H1 (cell line): ENCODE data around the gene ALG2.

Experiments used
- CBX8 ChIP-seq: fragments of 300-800, 300-1000 bp; sonication (generic); IDR thresholded peaks from 2 replicates; pipeline ENCODE4 v1.7.1; 2016; ENCODE audit warnings: low read depth, low read length, borderline replicate concordance
- CREB1 ChIP-seq: IDR thresholded peaks from 2 replicates; pipeline ENCODE4 v1.6.1; 2012; ENCODE audit warnings: inconsistent platforms
- CTCF ChIP-seq, 3 experiments: IDR thresholded peaks; 1 replicate in 2 of 3; 2 replicates in 1 of 3; pipeline versions ENCODE4 v1.5.1 to v1.6.1; 2011; ENCODE audit warnings: low read length in 3 of 3, mild to moderate bottlenecking in 3 of 3, inconsistent platforms in 2 of 3, low read depth in 1 of 3, moderate library complexity in 1 of 3; ENCODE audit not compliant: insufficient read depth in 1 of 3; ENCODE audit errors: control extremely low read depth in 1 of 3
- EP300 ChIP-seq, 2 experiments: IDR thresholded peaks; 1 replicate in 1 of 2; 2 replicates in 1 of 2; pipeline ENCODE4 v1.6.1; 2011 to 2012; ENCODE audit warnings: low read depth in 2 of 2, low read length in 2 of 2, mild to moderate bottlenecking in 2 of 2, borderline replicate concordance in 1 of 2, inconsistent platforms in 1 of 2, moderate library complexity in 1 of 2
- EZH2 ChIP-seq: fragments of 200-600 bp; sonication (generic); IDR thresholded peaks from 2 replicates; pipeline ENCODE4 v1.7.1; 2012; ENCODE audit warnings: low read depth, mild to moderate bottlenecking, moderate library complexity, low read length, inconsistent platforms; ENCODE audit not compliant: severe bottlenecking
- HDAC2 ChIP-seq, 2 experiments: fragments of 300-600 bp in 1 of 2; sonication (generic) in 1 of 2; IDR thresholded peaks; 2 replicates each; pipeline ENCODE4 v1.6.1; 2011 to 2012; ENCODE audit warnings: low read depth in 2 of 2, low read length in 2 of 2, mild to moderate bottlenecking in 2 of 2, moderate library complexity in 2 of 2, borderline replicate concordance in 1 of 2, inconsistent platforms in 1 of 2
- JUND ChIP-seq: IDR thresholded peaks from 2 replicates; pipeline ENCODE4 v1.6.1; 2011; ENCODE audit warnings: mild to moderate bottlenecking, improper control_type of control experiment, low read length
- POLR2A ChIP-seq, 2 experiments: IDR thresholded peaks; 1 replicate in 1 of 2; 2 replicates in 1 of 2; pipeline ENCODE4 v1.6.1; 2011; ENCODE audit warnings: low read depth in 2 of 2, low read length in 2 of 2, mild to moderate bottlenecking in 2 of 2; ENCODE audit errors: control extremely low read depth in 1 of 2
- RAD21 ChIP-seq, 2 experiments: IDR thresholded peaks in 1 of 2; conservative IDR thresholded peaks in 1 of 2; 2 replicates each; pipeline ENCODE4 v1.6.1; 2011; ENCODE audit warnings: low read depth in 2 of 2, low read length in 2 of 2, improper control_type of control experiment in 1 of 2, inconsistent platforms in 1 of 2, mild to moderate bottlenecking in 1 of 2, moderate library complexity in 1 of 2
- SUZ12 ChIP-seq: fragments of 200-600 bp; sonication (generic); IDR thresholded peaks from 2 replicates; pipeline ENCODE4 v1.6.1; 2012; ENCODE audit warnings: mild to moderate bottlenecking, inconsistent platforms, low read length, moderate library complexity, mixed read lengths
- TF ChIP-seq, protein P1 (sequence below): IDR thresholded peaks from 2 replicates; pipeline ENCODE4 v1.6.1; 2012; ENCODE audit warnings: inconsistent platforms

DNA sequence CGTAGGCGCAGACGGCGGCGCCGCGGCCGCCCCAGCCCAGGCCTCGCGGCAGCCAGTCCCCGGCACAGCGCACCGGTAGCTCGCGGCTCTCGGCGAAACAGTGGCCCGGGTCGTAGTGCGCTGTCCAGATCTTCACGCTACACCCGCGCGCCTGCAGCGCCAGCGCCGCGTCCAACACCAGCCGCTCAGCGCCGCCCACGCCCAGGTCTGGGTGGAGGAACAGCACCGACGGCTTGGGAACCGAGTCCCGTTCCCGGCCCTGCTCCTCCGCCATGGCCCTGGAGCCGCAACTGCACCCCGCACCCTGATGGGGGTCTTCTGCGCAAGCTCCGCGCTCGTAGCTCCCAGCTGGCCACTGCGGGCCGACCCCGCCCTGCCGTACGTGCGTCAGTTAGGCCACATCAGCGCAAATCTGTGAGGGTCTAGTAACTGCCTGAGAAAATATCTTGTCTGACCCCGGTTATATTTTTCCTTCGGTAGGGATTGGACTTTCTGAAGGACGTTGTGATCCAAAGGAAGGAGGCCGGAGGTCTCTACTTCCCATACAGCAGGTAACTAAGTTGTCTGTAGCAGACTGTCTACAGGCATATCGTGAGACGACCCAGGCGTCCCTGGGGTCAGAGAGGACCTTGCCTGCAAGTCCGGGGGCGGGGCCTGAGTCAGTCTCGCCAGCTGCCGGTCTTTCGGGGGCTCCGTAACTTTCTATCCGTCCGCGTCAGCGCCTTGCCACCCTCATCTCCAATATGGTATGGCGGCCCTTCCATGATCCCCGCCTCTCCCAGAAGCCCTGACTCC lies at the start of gene ALG2, which contains the start of gene SEC61B:
- TF ChIP-seq CREB1 (peak; percentile 79), CBX8 (no peak), HDAC2 (IDR thresholded peaks at IDR 0.05; ENCODE audit: borderline replicate concordance in 1 of 2, low read depth in 2 of 2, low read length in 2 of 2) (0 out of 4 replicates have a peak, but pooled peaks of 1 of the 2 experiments have one; percentile 50), CTCF (IDR thresholded peaks at IDR 0.05; ENCODE audit: control extremely low read depth in 1 of 3, insufficient read depth in 1 of 3, low read depth in 1 of 3, low read length in 3 of 3) (no peak), JUND (no peak), RAD21 (IDR thresholded peaks at IDR 0.05 in 1 of 2, conservative IDR thresholded peaks at IDR 0.05 in 1 of 2; ENCODE audit: low read depth in 2 of 2, low read length in 2 of 2) (no peak), POLR2A (IDR thresholded peaks at IDR 0.05; ENCODE audit: control extremely low read depth in 1 of 2, low read depth in 2 of 2, low read length in 2 of 2) (peak; percentile 93 to 99), EZH2 (no peak), EP300 (IDR thresholded peaks at IDR 0.05; ENCODE audit: borderline replicate concordance in 1 of 2, low read depth in 2 of 2, low read length in 2 of 2) (no peak), SUZ12 (no peak)
- TF ChIP-seq, protein P1, sequence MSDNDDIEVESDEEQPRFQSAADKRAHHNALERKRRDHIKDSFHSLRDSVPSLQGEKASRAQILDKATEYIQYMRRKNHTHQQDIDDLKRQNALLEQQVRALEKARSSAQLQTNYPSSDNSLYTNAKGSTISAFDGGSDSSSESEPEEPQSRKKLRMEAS = peak; percentile 18; the same call in 1 of the 2 replicates
